GM12878 (cell line): Measurements from ENCODE around the gene ACTR8. TPM values are rescaled to one million over a fixed set of nuclear protein-coding genes. Genes with fewer than 3 reads are reported as not detected.
"Not testable (repeated sequence)": the region's sequence is repeated elsewhere in the genome, so short reads cannot be mapped to it uniquely, and the experiment has no call there.

Experiments used
- ATAC-seq: fragments of 200-7000 bp; cut with Tn5 transposase; 3 replicates; pipeline ENCODE4 v1.9.1; 2020; ENCODE audit warnings: mild to moderate bottlenecking, moderate library complexity
- BruUV-seq: library from RNA; stranded (reverse); fragments of 400-500 nt; replicated peaks from 2 replicates; lab custom pipeline; 2021; lab: Mats Ljungman, UMichigan
- CTCF ChIA-PET: fragments of 300-600 bp; sonication (Branson Sonifier 250); formaldehyde crosslinking; extraction: SDS; loops from one replicate; lab custom pipeline; 2021; ENCODE audit warnings: inconsistent platforms; lab: Yijun Ruan, JAX
- POLR2A ChIA-PET: fragments of 350-600 bp; formaldehyde crosslinking; extraction: SDS; loops from one replicate; lab custom pipeline; 2021; ENCODE audit warnings: inconsistent platforms; lab: Charles Lee
- RAD21 ChIA-PET: fragments of 300-600 bp; sonication (Branson Sonifier 250); formaldehyde crosslinking; loops from one replicate; lab custom pipeline; 2023; ENCODE audit warnings: antibody characterized with exemption; ENCODE audit not compliant: unreplicated experiment; lab: Charles Lee
- SMC1A ChIA-PET: fragments of 300-600 bp; sonication (Branson Sonifier 250); formaldehyde crosslinking; loops from one replicate; lab custom pipeline; 2023; ENCODE audit not compliant: unreplicated experiment, uncharacterized antibody; lab: Charles Lee
- DNase-seq: peaks from one replicate; pipeline ENCODE4 v3.0.0-alpha.2; 2011; ENCODE audit warnings: low read depth, low spot score
- FAIRE-seq: peaks from 3 replicates; lab custom pipeline; 2011; peaks lifted over from hg19 to GRCh38; lab: Jason Lieb, UNC
- H2AFZ ChIP-seq: 2 replicates; pipeline ENCODE4 v1.6.0; 2011; ENCODE audit warnings: low read depth, low read length, control low read depth; ENCODE audit not compliant: control insufficient read depth
- H3K27ac ChIP-seq: 2 replicates; pipeline ENCODE4 v1.5.1; 2011; ENCODE audit warnings: control low read depth; ENCODE audit not compliant: control insufficient read depth, insufficient read depth
- H3K27me3 ChIP-seq, 2 experiments: replicated peaks in 1 of 2; 2 replicates each; pipeline versions ENCODE4 v1.6.0 to v1.6.1; 2011; ENCODE audit warnings: low read length in 1 of 2; ENCODE audit not compliant: control insufficient read depth in 2 of 2, insufficient read depth in 2 of 2
- H3K36me3 ChIP-seq, 2 experiments: 2 replicates each; pipeline ENCODE4 v1.5.1; 2011; ENCODE audit warnings: low read length in 1 of 2; ENCODE audit not compliant: control insufficient read depth in 2 of 2, insufficient read depth in 2 of 2
- H3K4me1 ChIP-seq: 2 replicates; pipeline ENCODE4 v1.6.1; 2011; ENCODE audit warnings: mild to moderate bottlenecking, low read length, moderate library complexity, mixed read lengths; ENCODE audit not compliant: control insufficient read depth, insufficient read depth
- H3K4me2 ChIP-seq: 2 replicates; pipeline ENCODE4 v1.6.0; 2011; ENCODE audit warnings: control low read depth; ENCODE audit not compliant: control insufficient read depth, insufficient read depth
- H3K4me3 ChIP-seq: fragments of 200-600 bp; sonication (generic); 2 replicates; pipeline ENCODE4 v1.5.1; 2016
- H3K79me2 ChIP-seq: 2 replicates; pipeline ENCODE4 v1.6.0; 2011; ENCODE audit warnings: low read length; ENCODE audit not compliant: control insufficient read depth, insufficient read depth
- H3K9ac ChIP-seq: 2 replicates; pipeline ENCODE4 v1.8.0; 2011; ENCODE audit warnings: low read length, control low read depth, mixed read lengths; ENCODE audit not compliant: control insufficient read depth, insufficient read depth
- H3K9me3 ChIP-seq: replicated peaks from 3 replicates; pipeline ENCODE4 v1.5.1; 2011; ENCODE audit warnings: mild to moderate bottlenecking, low read length; ENCODE audit not compliant: control insufficient read depth, insufficient read depth
- H4K20me1 ChIP-seq: 2 replicates; pipeline ENCODE4 v1.6.0; 2011; ENCODE audit not compliant: control insufficient read depth, insufficient read depth
- HDAC6 ChIP-seq: fragments of 200-600 bp; sonication (generic); IDR thresholded peaks from one replicate; pipeline ENCODE4 v1.8.0; 2017; ENCODE audit warnings: antibody characterized with exemption; ENCODE audit not compliant: unreplicated experiment
- RELA ChIP-seq: fragments of 450-650 bp; IDR thresholded peaks from 2 replicates; pipeline ENCODE4 v1.8.0; 2014; ENCODE audit warnings: borderline replicate concordance; ENCODE audit not compliant: partially characterized antibody
- ZBED1 ChIP-seq: IDR thresholded peaks from 2 replicates; pipeline ENCODE4 v1.6.1; 2016; ENCODE audit warnings: borderline replicate concordance
- WGBS: methylation state at CpG from one replicate; pipeline ENCODE4 v1.1.6; 2016; ENCODE audit warnings: low lambda C conversion rate; ENCODE audit not compliant: insufficient replicate concordance, insufficient coverage; ENCODE audit errors: missing lambda C conversion rate; 5-methylcytosine and 5-hydroxymethylcytosine counted together
- in situ Hi-C: fragments of 300-500 bp; cut with MboI; formaldehyde crosslinking; loops from 9 replicates; pipeline ENCODE4 v1.14.3; 2018; ENCODE audit warnings: mixed read lengths
- intact Hi-C: fragments of 100-400 bp; cut with micrococcal nuclease; formaldehyde crosslinking; loops from one replicate; pipeline ENCODE4 v1.14.2; 2022; ENCODE audit not compliant: unreplicated experiment
- polyA plus RNA-seq, 11 experiments: library from polyadenylated mRNA; depleted of rRNA in 4 of 11; unstranded in 6 of 11; stranded (reverse) in 5 of 11; fragments of >200 nt; fragmentation: Nextera tagmentation in 4 of 11; fragmentation: Illumina TruSeq in 1 of 11; extraction: Ambion mirVana in 4 of 11; extraction: Trizol in 1 of 11; gene quantifications; 1 replicate in 1 of 11; 2 replicates in 10 of 11; pipeline versions ENCODE4 v1.2.1 to v1.2.3, GENCODE V29; 2011 to 2016; ENCODE audit warnings: inconsistent platforms in 2 of 11, missing spikeins in 2 of 11, low read depth in 1 of 11
- total RNA-seq, 4 experiments: library from RNA; depleted of rRNA in 3 of 4; stranded (reverse); fragments of >200 nt in 3 of 4; fragmentation: Illumina TruSeq in 1 of 4; extraction: Trizol in 1 of 4; gene quantifications; 2 replicates each; pipeline versions ENCODE4 v1.2.1 to v1.2.3, GENCODE V29; 2013 to 2021
- TF ChIP-seq, protein P1 (sequence below): fragments of 450-650 bp; formaldehyde crosslinking; IDR thresholded peaks from 2 replicates; pipeline ENCODE4 v1.4.0; 2022; ENCODE audit warnings: mild to moderate bottlenecking, moderate library complexity
- TF ChIP-seq, protein P2 (sequence below): fragments of 450-650 bp; IDR thresholded peaks from 2 replicates; pipeline ENCODE4 v1.6.1; 2018; ENCODE audit warnings: mild to moderate bottlenecking, low read depth, moderate library complexity; ENCODE audit not compliant: partially characterized antibody
- TF ChIP-seq, protein P3 (sequence below): IDR thresholded peaks from 2 replicates; pipeline ENCODE4 v1.6.1; 2012; ENCODE audit warnings: mild to moderate bottlenecking, low read depth, low read length

The ACTR8 gene
- total and polyA plus RNA-seq, 10 of the 15 experiments (the other 5 are each of a cell fraction or from before 2014, with no cell fraction given): 5.3 to 35.7 (median 26.4) TPM

DNA sequence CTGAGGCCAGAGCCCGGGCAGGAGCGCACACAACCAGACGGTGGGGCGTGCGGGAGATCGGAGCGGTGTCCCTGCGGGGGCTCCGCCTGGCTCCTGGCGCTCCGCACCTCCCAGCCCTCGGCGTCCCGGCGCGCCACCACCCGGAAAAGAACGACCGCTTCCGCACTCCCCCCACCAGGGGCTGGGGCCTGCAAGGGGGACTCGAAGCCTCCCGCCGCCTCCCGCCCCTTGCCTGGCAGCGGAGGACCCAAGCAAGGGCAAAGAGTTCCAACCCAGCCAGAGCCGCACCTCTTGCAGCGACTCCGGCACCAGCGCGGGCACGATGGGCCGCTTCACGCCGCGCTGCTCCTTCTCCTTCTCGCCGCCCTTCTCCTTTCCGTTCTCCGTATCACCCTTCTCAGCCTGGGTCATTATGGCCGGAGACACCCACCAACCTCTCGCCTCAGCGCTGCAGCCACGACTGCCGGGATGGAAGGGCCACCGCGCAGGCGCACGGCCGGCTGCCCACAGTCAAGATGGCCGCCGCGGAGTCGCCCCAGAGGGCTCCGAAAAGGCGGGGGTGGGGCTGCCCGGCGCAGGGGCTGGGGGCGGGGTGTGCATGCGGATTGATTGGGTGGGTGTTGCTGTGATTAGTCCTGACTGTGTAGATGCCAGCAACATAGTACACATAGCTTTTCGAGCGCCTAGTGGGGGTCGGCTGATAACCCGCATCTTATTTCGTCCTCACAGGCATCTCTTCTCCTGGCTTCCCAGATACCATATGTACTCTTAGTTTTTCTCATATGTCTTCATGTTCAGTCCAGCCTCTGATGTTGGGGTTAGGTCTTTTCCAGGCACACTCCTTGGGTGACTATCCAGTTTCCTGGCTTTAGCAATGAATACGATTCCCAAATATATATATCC lies at the start of gene ACTR8 (continued):
- TF ChIP-seq, protein P1, sequence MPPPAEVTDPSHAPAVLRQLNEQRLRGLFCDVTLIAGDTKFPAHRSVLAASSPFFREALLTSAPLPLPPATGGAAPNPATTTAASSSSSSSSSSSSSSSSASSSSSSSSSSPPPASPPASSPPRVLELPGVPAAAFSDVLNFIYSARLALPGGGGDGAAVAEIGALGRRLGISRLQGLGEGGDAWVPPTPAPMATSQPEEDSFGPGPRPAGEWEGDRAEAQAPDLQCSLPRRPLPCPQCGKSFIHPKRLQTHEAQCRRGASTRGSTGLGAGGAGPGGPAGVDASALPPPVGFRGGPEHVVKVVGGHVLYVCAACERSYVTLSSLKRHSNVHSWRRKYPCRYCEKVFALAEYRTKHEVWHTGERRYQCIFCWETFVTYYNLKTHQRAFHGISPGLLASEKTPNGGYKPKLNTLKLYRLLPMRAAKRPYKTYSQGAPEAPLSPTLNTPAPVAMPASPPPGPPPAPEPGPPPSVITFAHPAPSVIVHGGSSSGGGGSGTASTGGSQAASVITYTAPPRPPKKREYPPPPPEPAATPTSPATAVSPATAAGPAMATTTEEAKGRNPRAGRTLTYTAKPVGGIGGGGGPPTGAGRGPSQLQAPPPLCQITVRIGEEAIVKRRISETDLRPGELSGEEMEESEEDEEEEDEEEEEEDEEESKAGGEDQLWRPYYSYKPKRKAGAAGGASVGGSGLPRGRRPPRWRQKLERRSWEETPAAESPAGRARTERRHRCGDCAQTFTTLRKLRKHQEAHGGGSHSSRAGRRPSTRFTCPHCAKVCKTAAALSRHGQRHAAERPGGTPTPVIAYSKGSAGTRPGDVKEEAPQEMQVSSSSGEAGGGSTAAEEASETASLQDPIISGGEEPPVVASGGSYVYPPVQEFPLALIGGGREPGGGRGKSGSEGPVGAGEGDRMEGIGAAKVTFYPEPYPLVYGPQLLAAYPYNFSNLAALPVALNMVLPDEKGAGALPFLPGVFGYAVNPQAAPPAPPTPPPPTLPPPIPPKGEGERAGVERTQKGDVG (CRISPR knock-in tag): no peak
- no peak for TF ChIP-seq RELA
- no peak for TF ChIP-seq ZBED1
- TF ChIP-seq, protein P2, sequence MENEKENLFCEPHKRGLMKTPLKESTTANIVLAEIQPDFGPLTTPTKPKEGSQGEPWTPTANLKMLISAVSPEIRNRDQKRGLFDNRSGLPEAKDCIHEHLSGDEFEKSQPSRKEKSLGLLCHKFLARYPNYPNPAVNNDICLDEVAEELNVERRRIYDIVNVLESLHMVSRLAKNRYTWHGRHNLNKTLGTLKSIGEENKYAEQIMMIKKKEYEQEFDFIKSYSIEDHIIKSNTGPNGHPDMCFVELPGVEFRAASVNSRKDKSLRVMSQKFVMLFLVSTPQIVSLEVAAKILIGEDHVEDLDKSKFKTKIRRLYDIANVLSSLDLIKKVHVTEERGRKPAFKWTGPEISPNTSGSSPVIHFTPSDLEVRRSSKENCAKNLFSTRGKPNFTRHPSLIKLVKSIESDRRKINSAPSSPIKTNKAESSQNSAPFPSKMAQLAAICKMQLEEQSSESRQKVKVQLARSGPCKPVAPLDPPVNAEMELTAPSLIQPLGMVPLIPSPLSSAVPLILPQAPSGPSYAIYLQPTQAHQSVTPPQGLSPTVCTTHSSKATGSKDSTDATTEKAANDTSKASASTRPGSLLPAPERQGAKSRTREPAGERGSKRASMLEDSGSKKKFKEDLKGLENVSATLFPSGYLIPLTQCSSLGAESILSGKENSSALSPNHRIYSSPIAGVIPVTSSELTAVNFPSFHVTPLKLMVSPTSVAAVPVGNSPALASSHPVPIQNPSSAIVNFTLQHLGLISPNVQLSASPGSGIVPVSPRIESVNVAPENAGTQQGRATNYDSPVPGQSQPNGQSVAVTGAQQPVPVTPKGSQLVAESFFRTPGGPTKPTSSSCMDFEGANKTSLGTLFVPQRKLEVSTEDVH: no peak
- TF ChIP-seq HDAC6: no peak
- TF ChIP-seq, protein P3, sequence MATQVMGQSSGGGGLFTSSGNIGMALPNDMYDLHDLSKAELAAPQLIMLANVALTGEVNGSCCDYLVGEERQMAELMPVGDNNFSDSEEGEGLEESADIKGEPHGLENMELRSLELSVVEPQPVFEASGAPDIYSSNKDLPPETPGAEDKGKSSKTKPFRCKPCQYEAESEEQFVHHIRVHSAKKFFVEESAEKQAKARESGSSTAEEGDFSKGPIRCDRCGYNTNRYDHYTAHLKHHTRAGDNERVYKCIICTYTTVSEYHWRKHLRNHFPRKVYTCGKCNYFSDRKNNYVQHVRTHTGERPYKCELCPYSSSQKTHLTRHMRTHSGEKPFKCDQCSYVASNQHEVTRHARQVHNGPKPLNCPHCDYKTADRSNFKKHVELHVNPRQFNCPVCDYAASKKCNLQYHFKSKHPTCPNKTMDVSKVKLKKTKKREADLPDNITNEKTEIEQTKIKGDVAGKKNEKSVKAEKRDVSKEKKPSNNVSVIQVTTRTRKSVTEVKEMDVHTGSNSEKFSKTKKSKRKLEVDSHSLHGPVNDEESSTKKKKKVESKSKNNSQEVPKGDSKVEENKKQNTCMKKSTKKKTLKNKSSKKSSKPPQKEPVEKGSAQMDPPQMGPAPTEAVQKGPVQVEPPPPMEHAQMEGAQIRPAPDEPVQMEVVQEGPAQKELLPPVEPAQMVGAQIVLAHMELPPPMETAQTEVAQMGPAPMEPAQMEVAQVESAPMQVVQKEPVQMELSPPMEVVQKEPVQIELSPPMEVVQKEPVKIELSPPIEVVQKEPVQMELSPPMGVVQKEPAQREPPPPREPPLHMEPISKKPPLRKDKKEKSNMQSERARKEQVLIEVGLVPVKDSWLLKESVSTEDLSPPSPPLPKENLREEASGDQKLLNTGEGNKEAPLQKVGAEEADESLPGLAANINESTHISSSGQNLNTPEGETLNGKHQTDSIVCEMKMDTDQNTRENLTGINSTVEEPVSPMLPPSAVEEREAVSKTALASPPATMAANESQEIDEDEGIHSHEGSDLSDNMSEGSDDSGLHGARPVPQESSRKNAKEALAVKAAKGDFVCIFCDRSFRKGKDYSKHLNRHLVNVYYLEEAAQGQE: no peak

DNA sequence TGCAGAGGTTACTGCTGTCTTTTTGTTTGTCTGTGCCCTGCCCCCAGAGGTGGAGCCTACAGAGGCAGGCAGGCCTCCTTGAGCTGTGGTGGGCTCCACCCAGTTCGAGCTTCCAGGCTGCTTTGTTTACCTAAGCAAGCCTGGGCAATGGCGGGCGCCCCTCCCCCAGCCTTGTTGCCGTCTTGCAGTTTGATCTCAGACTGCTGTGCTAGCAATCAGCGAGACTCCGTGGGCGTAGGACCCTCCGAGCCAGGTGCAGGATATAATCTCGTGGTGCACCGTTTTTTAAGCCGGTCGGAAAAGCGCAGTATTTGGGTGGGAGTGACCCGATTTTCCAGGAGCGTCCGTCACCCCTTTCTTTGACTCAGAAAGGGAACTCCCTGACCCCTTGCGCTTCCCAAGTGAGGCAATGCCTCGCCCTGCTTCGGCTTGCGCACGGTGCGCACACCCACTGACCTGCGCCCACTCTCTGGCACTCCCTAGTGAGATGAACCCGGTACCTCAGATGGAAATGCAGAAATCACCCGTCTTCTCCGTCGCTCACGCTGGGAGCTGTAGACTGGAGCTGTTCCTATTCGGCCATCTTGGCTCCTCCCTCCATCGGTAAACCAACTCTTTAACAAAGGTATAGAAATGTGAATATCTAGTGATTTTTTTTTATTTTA lies 45.4 kb upstream of the ACTR8 start:
- H3K36me3 ChIP-seq, ATAC-seq, BruUV-seq, POLR2A ChIA-PET, H3K4me2 ChIP-seq, in situ Hi-C loops, H3K79me2 ChIP-seq, H4K20me1 ChIP-seq, H3K27me3 ChIP-seq, H3K4me3 ChIP-seq, DNase-seq, intact Hi-C loops, CTCF ChIA-PET, H3K4me1 ChIP-seq, RAD21 ChIA-PET, H3K9ac ChIP-seq, H3K27ac ChIP-seq, FAIRE-seq, H3K9me3 ChIP-seq, H2AFZ ChIP-seq: not testable (repeated sequence)
- SMC1A ChIA-PET: interaction anchor here (1.6 kb wide), 1 partner anchor 11 kb away, joined by 7 read pairs; no protein-coding TSS in a partner anchor
- WGBS: 71% methylated on average over 19 of the region's 30 CpGs
